Hematopoietic multipotent progenitor cell treated with erythropoietin and hydrocortisone succinate and interleukin-3 and kit ligand, for 4 days (in vitro differentiated cells): ENCODE measurements around the gene PLPPR2.
"Not testable (repeated sequence)": the region's sequence is repeated elsewhere in the genome, so short reads cannot be mapped to it uniquely, and the experiment has no call there.

ENCODE experiments used
- DNase-seq: peaks from one replicate; pipeline ENCODE4 v3.0.0-alpha.2; 2015

PLPPR2 gene, protein sequence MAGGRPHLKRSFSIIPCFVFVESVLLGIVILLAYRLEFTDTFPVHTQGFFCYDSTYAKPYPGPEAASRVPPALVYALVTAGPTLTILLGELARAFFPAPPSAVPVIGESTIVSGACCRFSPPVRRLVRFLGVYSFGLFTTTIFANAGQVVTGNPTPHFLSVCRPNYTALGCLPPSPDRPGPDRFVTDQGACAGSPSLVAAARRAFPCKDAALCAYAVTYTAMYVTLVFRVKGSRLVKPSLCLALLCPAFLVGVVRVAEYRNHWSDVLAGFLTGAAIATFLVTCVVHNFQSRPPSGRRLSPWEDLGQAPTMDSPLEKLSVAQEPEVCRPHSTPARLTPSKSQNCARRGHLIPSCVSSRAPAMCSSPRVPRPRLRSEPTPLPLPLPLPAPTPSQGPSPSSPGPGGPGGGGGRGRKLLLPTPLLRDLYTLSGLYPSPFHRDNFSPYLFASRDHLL

DNA sequence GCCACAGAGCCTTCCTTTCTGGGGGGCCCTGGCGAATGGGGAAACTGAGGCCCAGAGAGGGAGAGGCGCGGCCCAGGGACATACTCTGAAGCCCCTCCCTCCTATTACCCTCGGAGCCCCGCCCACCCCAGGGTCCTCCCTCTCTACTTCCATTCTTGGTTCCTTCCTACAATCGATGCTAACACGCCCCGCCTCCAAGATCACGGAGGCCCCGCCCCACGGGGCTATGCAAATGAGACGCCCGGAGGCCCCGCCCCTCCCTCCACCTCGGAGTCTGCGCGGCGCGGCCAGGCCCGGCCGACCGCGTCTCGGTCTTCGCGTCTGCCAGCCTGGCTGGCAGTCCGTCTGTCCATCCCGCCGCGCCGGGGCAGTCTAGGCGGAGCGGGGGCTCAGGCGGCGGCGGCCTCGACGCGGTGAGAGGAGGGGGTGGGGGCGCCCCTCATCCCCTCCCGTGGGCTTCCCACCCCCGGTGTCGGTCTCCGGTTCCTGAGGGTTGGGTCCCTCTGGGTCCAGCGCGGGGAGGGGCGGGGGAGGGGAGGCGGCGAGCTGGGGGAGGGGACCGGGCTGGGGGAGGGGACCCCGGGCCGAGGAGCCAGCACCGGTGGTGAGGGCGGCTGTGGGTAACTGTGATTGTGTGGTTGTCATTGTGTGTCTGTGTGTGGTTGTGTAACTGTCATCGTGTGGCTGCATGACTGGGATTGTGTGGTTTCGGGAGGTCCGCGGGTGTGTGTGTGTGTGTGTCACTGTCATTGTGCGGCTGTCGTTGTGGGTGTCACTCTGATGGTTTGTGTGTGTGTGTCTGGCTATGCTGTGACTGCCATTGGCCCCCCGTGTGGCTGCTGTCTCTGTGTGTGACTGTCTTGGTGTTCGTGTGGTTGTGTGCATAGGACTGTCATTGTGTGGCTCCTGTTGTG, at the start of gene PLPPR2:
Gene PLPPR2, plus strand, starts transcription at position 273 of the 914 bp plus-strand sequence. CDS start 2,242 bp downstream, outside the sequence.
- DNase-seq, result peak; percentile 97

DNA sequence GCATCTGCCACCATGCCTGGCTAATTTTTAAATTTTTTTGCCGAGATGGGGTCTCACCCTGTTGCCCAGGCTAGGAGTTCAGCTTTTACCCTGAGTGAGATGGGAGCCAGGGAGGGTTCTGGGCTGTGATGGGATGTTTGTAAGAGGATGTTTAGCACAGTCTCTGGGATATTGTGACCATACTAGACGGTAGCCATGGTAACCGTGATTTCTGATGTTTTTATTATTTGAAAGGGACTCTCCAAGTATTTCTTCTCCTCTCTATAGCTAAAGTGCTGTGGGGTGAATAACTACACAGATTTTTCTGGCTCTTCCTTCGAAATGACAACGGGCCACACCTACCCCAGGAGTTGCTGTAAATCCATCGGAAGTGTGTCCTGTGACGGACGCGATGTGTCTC, 48.9 kb upstream of the PLPPR2 start:
- DNase-seq, result no peak

DNA sequence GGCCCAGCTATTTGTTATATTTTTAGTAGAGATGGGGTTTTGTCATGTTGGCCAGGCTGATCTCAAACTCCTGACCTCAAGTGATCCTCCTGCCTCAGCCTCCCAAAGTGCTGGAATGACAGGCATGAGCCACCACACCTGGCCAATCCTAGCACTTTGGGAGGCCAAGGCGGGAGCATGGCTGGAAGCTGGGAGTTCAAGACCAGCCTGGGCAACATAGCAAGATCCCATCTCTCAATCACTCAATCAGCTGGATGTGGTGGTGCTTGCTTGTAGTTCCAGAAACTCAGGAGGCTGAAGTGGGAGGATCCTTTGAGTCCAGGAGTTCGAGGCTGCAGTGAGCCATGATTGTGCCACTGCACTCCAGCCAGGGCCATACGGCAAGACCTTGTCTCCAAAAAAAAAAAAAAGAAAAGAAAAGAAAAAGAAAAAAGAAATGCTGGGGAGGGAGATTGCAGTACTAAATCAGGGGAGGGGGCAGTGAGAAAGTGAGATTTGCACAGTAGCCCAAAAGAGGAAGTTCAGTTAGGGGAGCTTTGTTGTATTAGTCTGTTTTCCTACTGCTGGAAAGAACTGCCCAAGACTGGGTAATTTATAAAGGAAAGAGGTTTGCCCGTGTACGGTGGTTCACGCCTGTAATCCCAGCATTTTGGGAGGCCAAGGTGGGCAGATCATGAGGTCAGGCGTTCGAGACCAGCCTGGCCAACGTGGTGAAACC, 34.8 kb upstream of the PLPPR2 start:
- peak; percentile 68 for DNase-seq

- peak; percentile 63 for DNase-seq
Measured at GRCh38 chr19:11321191-11322126, 33.8 kb upstream of the PLPPR2 start.

GRCh38 chr19:11322269-11323024, 32.8 kb upstream of the PLPPR2 start:
- peak; percentile 63 for DNase-seq

DNA sequence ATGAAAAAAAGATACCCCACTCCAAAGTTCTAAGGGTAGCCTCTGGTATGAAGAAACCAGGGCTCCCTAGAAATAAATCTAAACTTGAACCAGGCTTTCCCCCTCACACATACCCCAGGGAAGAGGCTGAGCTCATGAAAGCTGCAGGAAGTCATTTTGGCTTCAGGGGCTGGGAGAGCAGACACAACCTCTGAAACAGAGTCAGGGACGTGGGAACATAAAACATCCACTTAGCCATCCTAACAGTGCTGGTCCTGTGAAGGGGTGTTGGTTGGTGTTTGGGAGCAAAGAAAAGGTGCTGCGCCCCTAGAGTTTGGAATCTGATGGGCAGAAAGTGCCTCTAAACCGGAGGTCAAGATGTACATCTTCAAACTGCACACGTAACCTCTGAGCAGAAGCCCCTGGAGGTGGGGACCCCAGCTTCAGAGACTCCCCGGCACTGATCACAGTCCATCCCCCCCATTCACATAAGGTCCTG, 31.6 kb upstream of the PLPPR2 start:
- no peak for DNase-seq

DNA sequence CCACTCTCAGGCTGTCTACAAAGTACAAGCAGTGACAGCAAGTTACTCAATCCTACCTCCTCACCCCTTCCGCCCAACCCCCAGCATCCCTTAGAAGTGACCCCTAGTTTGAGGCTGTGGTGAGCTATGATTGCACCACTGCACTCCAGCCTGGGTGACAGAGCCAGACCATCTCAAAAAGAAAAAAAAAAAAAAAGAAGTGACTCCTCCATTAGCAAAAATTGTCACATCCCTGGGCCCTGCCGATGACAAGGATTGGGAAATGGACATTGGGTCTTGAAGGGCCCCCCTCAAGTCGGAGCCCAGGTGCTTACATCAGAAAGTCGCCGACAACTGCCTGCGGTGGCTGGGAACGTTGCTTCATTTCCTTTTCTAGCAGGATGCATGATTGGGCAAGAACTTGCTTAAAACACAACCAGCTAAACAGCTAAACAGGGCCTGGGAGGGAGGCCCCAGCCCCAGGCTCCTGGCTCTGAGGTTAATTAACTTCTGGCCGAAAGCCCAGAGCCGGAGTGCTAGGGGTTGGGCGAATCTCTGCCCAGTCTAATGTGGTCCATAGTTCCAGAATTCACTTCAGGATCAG, 31.1 kb upstream of the PLPPR2 start:
- peak; percentile 95 for DNase-seq

DNA sequence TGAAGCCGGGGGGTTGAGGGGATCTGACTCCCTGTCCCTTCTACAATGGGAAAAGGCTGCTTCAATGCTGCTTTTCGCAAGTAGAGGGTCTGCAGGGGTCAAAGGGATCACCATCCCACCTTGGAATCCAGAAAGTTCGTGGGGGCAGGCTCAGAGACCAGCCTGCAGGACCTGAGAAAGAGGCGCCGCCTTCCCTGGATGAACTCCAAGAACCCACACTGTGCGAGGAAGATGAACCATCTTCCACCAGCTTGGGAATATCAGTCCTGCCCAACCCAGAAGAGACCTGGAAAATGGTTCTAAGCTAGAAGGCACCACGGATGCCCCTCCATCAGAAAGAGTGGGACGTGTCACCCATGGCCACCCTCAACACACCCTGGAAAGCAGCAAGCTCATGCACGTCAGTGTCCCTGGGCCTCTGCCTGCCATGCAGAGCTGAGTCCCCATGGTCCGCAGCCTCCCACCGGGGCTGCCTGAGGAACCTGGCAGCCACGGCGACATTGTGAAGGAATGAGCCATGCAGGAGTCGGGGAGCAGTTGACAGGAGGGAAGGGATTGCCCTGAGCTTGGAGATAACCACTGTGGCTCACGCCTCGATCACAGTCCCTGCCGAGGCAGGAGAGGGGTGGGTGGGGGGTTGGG, 30.4 kb upstream of the PLPPR2 start:
- DNase-seq, result no peak

GRCh38 chr19:11325544-11325943, 29.7 kb upstream of the PLPPR2 start:
- DNase-seq, result no peak

- no peak for DNase-seq
Measured at GRCh38 chr19:11330127-11330526, 25.1 kb upstream of the PLPPR2 start.

- DNase-seq, result no peak
Measured at GRCh38 chr19:11331502-11331901, 23.7 kb upstream of the PLPPR2 start.

GRCh38 chr19:11332822-11333221, 22.4 kb upstream of the PLPPR2 start:
- no peak for DNase-seq

GRCh38 chr19:11333838-11334237, 21.4 kb upstream of the PLPPR2 start:
- DNase-seq, result not testable (repeated sequence)

DNA sequence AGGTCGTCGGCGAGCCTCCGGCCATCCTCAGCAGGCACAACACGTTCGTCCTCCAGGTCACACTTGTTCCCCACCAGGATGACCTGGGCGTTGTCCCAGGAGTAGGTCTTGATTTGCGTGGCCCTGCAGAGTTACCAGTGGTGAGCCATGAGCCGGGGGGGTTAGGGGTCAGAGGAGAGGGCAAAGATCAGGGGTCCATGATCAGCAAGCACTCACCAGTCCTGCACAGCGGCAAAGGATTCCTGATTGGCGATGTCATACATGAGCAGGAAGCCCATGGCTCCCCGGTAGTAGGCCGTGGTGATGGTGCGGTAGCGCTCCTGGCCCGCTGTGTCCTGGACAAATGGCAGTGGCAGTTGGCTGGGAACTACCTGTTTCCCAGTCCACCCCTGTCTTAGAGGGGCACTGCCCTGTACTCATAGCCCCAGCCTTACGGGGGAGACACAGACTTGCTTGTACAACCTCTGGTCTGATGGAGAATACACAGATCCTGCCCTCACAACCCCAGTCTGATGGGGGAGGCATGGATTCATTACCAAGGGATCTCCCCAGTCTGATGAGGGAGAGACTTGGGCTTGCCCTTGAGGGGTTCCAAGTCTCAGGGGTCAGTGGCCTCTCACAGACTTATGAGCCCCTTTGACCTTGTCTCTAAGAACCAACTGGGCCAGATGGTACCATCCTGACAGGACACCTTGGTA, 19.6 kb upstream of the PLPPR2 start:
- no peak for DNase-seq

DNA sequence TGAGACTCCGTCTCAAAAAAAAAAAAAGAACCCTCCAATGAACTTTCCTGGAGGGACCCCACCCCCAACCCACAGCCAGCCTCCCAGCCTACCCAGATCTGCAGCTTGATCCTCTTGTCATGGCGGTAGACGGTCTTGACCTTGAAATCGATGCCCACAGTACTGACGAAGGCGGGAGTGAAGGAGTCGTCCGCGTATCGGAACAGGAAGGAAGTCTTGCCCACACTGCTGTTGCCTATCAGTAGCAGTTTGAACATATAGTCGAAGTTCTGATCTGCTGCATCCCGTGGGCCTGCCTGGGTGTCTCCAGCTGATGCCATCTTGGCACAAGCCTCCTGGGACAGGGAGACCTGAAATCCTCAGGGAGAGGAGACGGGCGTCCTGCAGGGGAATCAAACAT, 18.2 kb upstream of the PLPPR2 start:
- DNase-seq, result peak; percentile 87

DNA sequence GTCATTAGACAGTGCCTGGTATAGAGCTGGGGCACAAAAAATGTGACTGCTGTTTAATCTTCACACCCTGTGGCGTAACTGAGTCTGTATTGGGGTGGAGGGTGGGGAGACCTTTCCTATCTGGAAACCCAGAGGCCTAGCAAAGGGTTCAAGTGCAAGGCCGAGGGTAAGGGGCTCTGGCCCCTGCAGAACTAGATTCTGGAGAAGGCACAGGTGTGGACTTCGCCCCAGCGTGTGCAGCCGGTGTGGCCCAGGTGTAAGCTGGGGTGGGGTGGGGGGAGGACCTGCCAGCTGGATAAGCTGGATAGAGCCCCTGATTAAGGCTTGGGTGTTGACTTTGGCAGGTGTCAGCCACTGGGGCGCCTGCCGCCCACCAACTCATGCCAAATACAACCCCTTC, 17.1 kb upstream of the PLPPR2 start:
- no peak for DNase-seq

DNA sequence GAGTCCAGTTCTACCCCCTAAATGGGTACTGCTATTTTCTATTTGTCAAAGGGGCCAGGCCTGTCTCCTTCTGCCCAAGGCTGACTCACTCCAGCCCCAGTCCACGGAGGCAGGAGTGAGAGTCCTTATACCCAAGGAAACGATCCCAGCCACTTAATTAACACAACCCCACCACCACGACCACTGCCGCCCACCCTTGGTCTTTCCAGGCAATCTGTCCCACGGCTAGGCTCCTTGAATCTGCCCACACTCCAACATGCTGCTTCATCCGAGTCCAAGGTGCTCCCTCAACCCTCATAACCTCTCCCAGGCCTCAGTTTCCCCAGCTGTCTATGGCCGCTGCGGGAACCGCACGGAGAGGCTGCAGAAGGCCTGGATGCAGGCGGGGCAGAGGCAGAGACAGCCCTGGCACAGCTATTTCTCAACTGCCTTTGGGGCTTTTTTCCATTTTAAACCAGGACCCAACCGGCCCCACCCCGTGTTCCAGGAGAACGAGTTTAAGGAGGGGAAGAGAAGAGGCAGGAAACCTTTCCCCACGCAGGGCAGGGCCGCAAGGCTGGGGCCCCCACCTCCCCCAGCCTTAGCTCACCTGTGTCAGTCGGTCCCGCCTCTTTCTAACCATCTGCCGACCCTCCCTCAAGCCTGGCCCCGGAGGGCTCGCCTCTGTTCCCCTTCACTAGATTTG, 16.5 kb upstream of the PLPPR2 start:
- DNase-seq, result no peak

- DNase-seq, result peak; percentile 97
Measured at GRCh38 chr19:11339254-11340098, 15.8 kb upstream of the PLPPR2 start, which contains the start of gene RAB3D. Gene RAB3D, minus strand, starts transcription at chr19:11339657. Its CDS starts 2,258 bp downstream, at chr19:11337399.
